ENCODE data around the gene SUSD1.
A peak's percentile ranks its signal among the peaks of the same experiment; 100 is the strongest.

SUSD1 gene

GRCh38 chr9:112050544-112051475 is 124.3 kb downstream of the SUSD1 start:
- FAIRE-seq = no peak
- TF ChIP-seq SPI1 (IDR thresholded peaks at IDR 0.05; ENCODE audit: low read depth, low read length) (no peak), PAX5 (IDR thresholded peaks at IDR 0.05; ENCODE audit: insufficient read depth, low read length, severe bottlenecking) (no peak), POLR2AphosphoS5 (IDR thresholded peaks at IDR 0.05; ENCODE audit: low read depth, low read length) (no peak), POLR2A (IDR thresholded peaks at IDR 0.05; ENCODE audit: low read depth, low read length) (no peak), POU2F2 (IDR thresholded peaks at IDR 0.05; ENCODE audit: low read depth, low read length) (no peak), TAF1 (IDR thresholded peaks at IDR 0.05; ENCODE audit: low read depth, low read length) (no peak)
- no peak for DNase-seq (ENCODE audit: insufficient read length, low spot score)

GRCh38 chr9:112049811-112050516 is 125.1 kb downstream of the SUSD1 start:
- TF ChIP-seq POLR2A (IDR thresholded peaks at IDR 0.05; ENCODE audit: low read depth, low read length) (no peak), POU2F2 (IDR thresholded peaks at IDR 0.05; ENCODE audit: low read depth, low read length) (no peak), POLR2AphosphoS5 (IDR thresholded peaks at IDR 0.05; ENCODE audit: low read depth, low read length) (no peak), SPI1 (IDR thresholded peaks at IDR 0.05; ENCODE audit: low read depth, low read length) (no peak), PAX5 (IDR thresholded peaks at IDR 0.05; ENCODE audit: insufficient read depth, low read length, severe bottlenecking) (no peak), TAF1 (IDR thresholded peaks at IDR 0.05; ENCODE audit: low read depth, low read length) (no peak)
- DNase-seq (ENCODE audit: insufficient read length, low spot score) (no peak), FAIRE-seq (no peak)

- no peak for TF ChIP-seq PAX5 (IDR thresholded peaks at IDR 0.05; ENCODE audit: insufficient read depth, low read length, severe bottlenecking)
- TF ChIP-seq POLR2AphosphoS5 (IDR thresholded peaks at IDR 0.05; ENCODE audit: low read depth, low read length) = no peak
- TF ChIP-seq SPI1 (IDR thresholded peaks at IDR 0.05; ENCODE audit: low read depth, low read length) = no peak
- TF ChIP-seq POU2F2 (IDR thresholded peaks at IDR 0.05; ENCODE audit: low read depth, low read length) = no peak
- TF ChIP-seq TAF1 (IDR thresholded peaks at IDR 0.05; ENCODE audit: low read depth, low read length) = no peak
- TF ChIP-seq POLR2A (IDR thresholded peaks at IDR 0.05; ENCODE audit: low read depth, low read length) = no peak
- FAIRE-seq (no peak), DNase-seq (ENCODE audit: insufficient read length, low spot score) (no peak)
Observed at GRCh38 chr9:112048924-112049691, 126.0 kb downstream of the SUSD1 start.

- TF ChIP-seq TAF1 (IDR thresholded peaks at IDR 0.05; ENCODE audit: low read depth, low read length) = no peak
- FAIRE-seq = peak; percentile 40
- DNase-seq (ENCODE audit: insufficient read length, low spot score) = no peak
Observed at GRCh38 chr9:112047538-112048066, 127.5 kb downstream of the SUSD1 start.

- FAIRE-seq (no peak), DNase-seq (ENCODE audit: insufficient read length, low spot score) (no peak)
- TF ChIP-seq SPI1 (IDR thresholded peaks at IDR 0.05; ENCODE audit: low read depth, low read length) (no peak), POLR2A (IDR thresholded peaks at IDR 0.05; ENCODE audit: low read depth, low read length) (no peak), TAF1 (IDR thresholded peaks at IDR 0.05; ENCODE audit: low read depth, low read length) (no peak), PAX5 (IDR thresholded peaks at IDR 0.05; ENCODE audit: insufficient read depth, low read length, severe bottlenecking) (no peak), POU2F2 (IDR thresholded peaks at IDR 0.05; ENCODE audit: low read depth, low read length) (no peak), POLR2AphosphoS5 (IDR thresholded peaks at IDR 0.05; ENCODE audit: low read depth, low read length) (no peak)
Observed at GRCh38 chr9:112046181-112046580, 128.9 kb downstream of the SUSD1 start.

- no peak for TF ChIP-seq TAF1 (IDR thresholded peaks at IDR 0.05; ENCODE audit: low read depth, low read length)
- TF ChIP-seq POLR2A (IDR thresholded peaks at IDR 0.05; ENCODE audit: low read depth, low read length) = no peak
- TF ChIP-seq POU2F2 (IDR thresholded peaks at IDR 0.05; ENCODE audit: low read depth, low read length) = no peak
- no peak for TF ChIP-seq SPI1 (IDR thresholded peaks at IDR 0.05; ENCODE audit: low read depth, low read length)
- no peak for TF ChIP-seq POLR2AphosphoS5 (IDR thresholded peaks at IDR 0.05; ENCODE audit: low read depth, low read length)
- no peak for TF ChIP-seq PAX5 (IDR thresholded peaks at IDR 0.05; ENCODE audit: insufficient read depth, low read length, severe bottlenecking)
- no peak for FAIRE-seq
- no peak for DNase-seq (ENCODE audit: insufficient read length, low spot score)
Observed at GRCh38 chr9:112044881-112045280, 130.2 kb downstream of the SUSD1 start.

- TF ChIP-seq PAX5 (IDR thresholded peaks at IDR 0.05; ENCODE audit: insufficient read depth, low read length, severe bottlenecking) = no peak
- no peak for TF ChIP-seq SPI1 (IDR thresholded peaks at IDR 0.05; ENCODE audit: low read depth, low read length)
- TF ChIP-seq POLR2AphosphoS5 (IDR thresholded peaks at IDR 0.05; ENCODE audit: low read depth, low read length) = no peak
- TF ChIP-seq POLR2A (IDR thresholded peaks at IDR 0.05; ENCODE audit: low read depth, low read length) = no peak
- TF ChIP-seq TAF1 (IDR thresholded peaks at IDR 0.05; ENCODE audit: low read depth, low read length) = no peak
- no peak for TF ChIP-seq POU2F2 (IDR thresholded peaks at IDR 0.05; ENCODE audit: low read depth, low read length)
- no peak for FAIRE-seq
- no peak for DNase-seq (ENCODE audit: insufficient read length, low spot score)
Observed at GRCh38 chr9:112044186-112044585, 130.9 kb downstream of the SUSD1 start.

- FAIRE-seq = no peak
- TF ChIP-seq PAX5 (IDR thresholded peaks at IDR 0.05; ENCODE audit: insufficient read depth, low read length, severe bottlenecking) (no peak), POLR2AphosphoS5 (IDR thresholded peaks at IDR 0.05; ENCODE audit: low read depth, low read length) (no peak), POU2F2 (IDR thresholded peaks at IDR 0.05; ENCODE audit: low read depth, low read length) (no peak), POLR2A (IDR thresholded peaks at IDR 0.05; ENCODE audit: low read depth, low read length) (no peak), TAF1 (IDR thresholded peaks at IDR 0.05; ENCODE audit: low read depth, low read length) (no peak), SPI1 (IDR thresholded peaks at IDR 0.05; ENCODE audit: low read depth, low read length) (no peak)
- no peak for DNase-seq (ENCODE audit: insufficient read length, low spot score)
Observed at GRCh38 chr9:112043423-112043822, 131.7 kb downstream of the SUSD1 start.
